ENCODE data around the gene CRK.

Gene CRK

GRCh38 chr17:1496869-1497268 lies 40.8 kb upstream of the CRK start:
- TF ChIP-seq CTCF (IDR thresholded peaks at IDR 0.05; ENCODE audit: low read depth, low read length), result no peak
- H3K4me3 ChIP-seq (ENCODE audit: low read depth, low read length), result no peak overlapping the region

- no peak overlapping the region for H3K4me3 ChIP-seq (ENCODE audit: low read depth, low read length)
- no peak for TF ChIP-seq CTCF (IDR thresholded peaks at IDR 0.05; ENCODE audit: low read depth, low read length)
These were observed 39.4 kb upstream of the CRK start for GRCh38 chr17:1495265-1495989.

GRCh38 chr17:1494736-1495253 lies 38.8 kb upstream of the CRK start:
- no peak for TF ChIP-seq CTCF (IDR thresholded peaks at IDR 0.05; ENCODE audit: low read depth, low read length)
- no peak overlapping the region for H3K4me3 ChIP-seq (ENCODE audit: low read depth, low read length)

- TF ChIP-seq CTCF (IDR thresholded peaks at IDR 0.05; ENCODE audit: low read depth, low read length), result no peak
- no peak overlapping the region for H3K4me3 ChIP-seq (ENCODE audit: low read depth, low read length)
These were observed 38.2 kb upstream of the CRK start for GRCh38 chr17:1494203-1494602.

- H3K4me3 ChIP-seq (ENCODE audit: low read depth, low read length), result no peak overlapping the region
- TF ChIP-seq CTCF (IDR thresholded peaks at IDR 0.05; ENCODE audit: low read depth, low read length), result no peak
These were observed 37.4 kb upstream of the CRK start for GRCh38 chr17:1493291-1493980.

GRCh38 chr17:1492249-1493206 lies 36.5 kb upstream of the CRK start, which contains the start of gene MYO1C:
MYO1C (minus strand) TSS chr17:1492686; CDS start chr17:1492487, 199 bp downstream.
- no peak for TF ChIP-seq CTCF (IDR thresholded peaks at IDR 0.05; ENCODE audit: low read depth, low read length)
- peak within 1 kb of the TSS; percentile 45 for H3K4me3 ChIP-seq (ENCODE audit: low read depth, low read length)

Data from WI38 (cell line).